ENCODE results near the gene ADAM8.

DNA sequence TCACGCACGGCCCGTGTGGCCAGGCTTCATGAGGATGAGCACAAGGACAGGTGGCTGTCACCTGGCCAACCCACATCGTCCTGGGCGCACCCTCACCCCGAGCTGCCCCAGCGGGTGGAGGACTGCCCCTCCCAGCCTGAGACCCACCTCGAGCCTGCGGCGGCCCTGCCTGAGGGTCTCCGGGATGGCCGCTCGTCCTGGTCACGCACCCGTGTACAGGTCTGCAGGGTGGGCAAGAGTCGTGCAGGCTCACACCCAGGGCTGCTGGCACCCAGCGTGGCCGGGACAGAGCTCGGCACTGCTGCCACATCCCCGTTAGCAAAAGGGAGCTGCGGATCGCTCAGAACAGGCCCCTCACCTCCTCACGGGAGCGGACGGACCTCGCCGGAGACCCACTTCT is 61.1 kb downstream of the ADAM8 start:
- no peak for TF ChIP-seq POLR2AphosphoS5 (IDR thresholded peaks at IDR 0.05)
- TF ChIP-seq, protein P1, sequence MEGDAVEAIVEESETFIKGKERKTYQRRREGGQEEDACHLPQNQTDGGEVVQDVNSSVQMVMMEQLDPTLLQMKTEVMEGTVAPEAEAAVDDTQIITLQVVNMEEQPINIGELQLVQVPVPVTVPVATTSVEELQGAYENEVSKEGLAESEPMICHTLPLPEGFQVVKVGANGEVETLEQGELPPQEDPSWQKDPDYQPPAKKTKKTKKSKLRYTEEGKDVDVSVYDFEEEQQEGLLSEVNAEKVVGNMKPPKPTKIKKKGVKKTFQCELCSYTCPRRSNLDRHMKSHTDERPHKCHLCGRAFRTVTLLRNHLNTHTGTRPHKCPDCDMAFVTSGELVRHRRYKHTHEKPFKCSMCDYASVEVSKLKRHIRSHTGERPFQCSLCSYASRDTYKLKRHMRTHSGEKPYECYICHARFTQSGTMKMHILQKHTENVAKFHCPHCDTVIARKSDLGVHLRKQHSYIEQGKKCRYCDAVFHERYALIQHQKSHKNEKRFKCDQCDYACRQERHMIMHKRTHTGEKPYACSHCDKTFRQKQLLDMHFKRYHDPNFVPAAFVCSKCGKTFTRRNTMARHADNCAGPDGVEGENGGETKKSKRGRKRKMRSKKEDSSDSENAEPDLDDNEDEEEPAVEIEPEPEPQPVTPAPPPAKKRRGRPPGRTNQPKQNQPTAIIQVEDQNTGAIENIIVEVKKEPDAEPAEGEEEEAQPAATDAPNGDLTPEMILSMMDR (IDR thresholded peaks at IDR 0.05) = no peak
- TF ChIP-seq POLR2A (IDR thresholded peaks at IDR 0.05) = no peak
